LNCAP (cell line): ENCODE data around the gene SAT2.
A peak's percentile ranks its signal among the peaks of the same experiment; 100 is the strongest.

Experiments used
- CTCF ChIP-seq: fragments of 450-650 bp; IDR thresholded peaks from 2 replicates; pipeline ENCODE4 v1.5.1; 2017; ENCODE audit warnings: mild to moderate bottlenecking

The SAT2 gene

GRCh38 chr17:7593296-7593695 lies 34.3 kb downstream of the SAT2 start:
- TF ChIP-seq CTCF, result no peak

- TF ChIP-seq CTCF, result no peak
Observed at GRCh38 chr17:7592422-7593021, 35.1 kb downstream of the SAT2 start.

GRCh38 chr17:7591596-7591995 lies 36.0 kb downstream of the SAT2 start:
- TF ChIP-seq CTCF, result no peak

GRCh38 chr17:7590743-7591142 lies 36.9 kb downstream of the SAT2 start:
- TF ChIP-seq CTCF, result no peak

- TF ChIP-seq CTCF, result no peak
Observed at GRCh38 chr17:7589891-7590691, 37.5 kb downstream of the SAT2 start, which contains the start of gene SOX15. SOX15 (minus strand) TSS chr17:7590094; CDS start chr17:7589676, 418 bp downstream.

GRCh38 chr17:7589204-7589868 lies 38.3 kb downstream of the SAT2 start:
- peak; percentile 49; the same call in 1 of the 2 replicates for TF ChIP-seq CTCF

- TF ChIP-seq CTCF, result no peak
Observed at GRCh38 chr17:7588553-7589203, 38.9 kb downstream of the SAT2 start.
